MM.1S (cell line): ENCODE measurements around the gene NINJ2.

Experiments used
- DNase-seq: peaks from one replicate; pipeline ENCODE4 v3.0.0-alpha.2; 2015
- H2AFZ ChIP-seq: fragments of 300-600 bp; sonication (generic); 2 replicates; pipeline ENCODE4 v1.6.0; 2016; ENCODE audit warnings: antibody characterized with exemption, low read length
- H3F3A ChIP-seq: fragments of 300-600 bp; sonication (generic); 2 replicates; pipeline ENCODE4 v1.6.1; 2016; ENCODE audit warnings: mild to moderate bottlenecking, antibody characterized with exemption, low read length, moderate library complexity, mixed read lengths; ENCODE audit not compliant: insufficient read depth
- H3K27ac ChIP-seq: fragments of 300-600 bp; sonication (generic); 2 replicates; pipeline ENCODE4 v1.5.1; 2016; ENCODE audit warnings: mild to moderate bottlenecking, low read length
- H3K27me3 ChIP-seq: fragments of 300-600 bp; sonication (generic); replicated peaks from 2 replicates; pipeline ENCODE4 v1.6.0; 2016; ENCODE audit warnings: low read length; ENCODE audit not compliant: insufficient read depth
- H3K36me3 ChIP-seq: fragments of 300-600 bp; sonication (generic); replicated peaks from 2 replicates; pipeline ENCODE4 v1.6.1; 2016; ENCODE audit warnings: mild to moderate bottlenecking, low read length, mixed read lengths; ENCODE audit not compliant: insufficient read depth
- H3K4me1 ChIP-seq: fragments of 300-600 bp; sonication (generic); 2 replicates; pipeline ENCODE4 v1.6.1; 2016; ENCODE audit warnings: low read length, mixed read lengths
- H3K4me2 ChIP-seq: fragments of 300-600 bp; sonication (generic); 2 replicates; pipeline ENCODE4 v1.6.0; 2016; ENCODE audit warnings: low read depth, low read length
- H3K4me3 ChIP-seq: fragments of 300-600 bp; sonication (generic); 2 replicates; pipeline ENCODE4 v1.5.1; 2016; ENCODE audit warnings: low read length, mixed read lengths
- H3K79me2 ChIP-seq: fragments of 300-600 bp; sonication (generic); 2 replicates; pipeline ENCODE4 v1.6.1; 2016; ENCODE audit warnings: mixed run types, low read length, mixed read lengths
- H3K9ac ChIP-seq: fragments of 300-600 bp; sonication (generic); 2 replicates; pipeline ENCODE4 v1.6.1; 2016; ENCODE audit warnings: low read length, mixed read lengths
- H3K9me2 ChIP-seq: fragments of 300-600 bp; sonication (generic); replicated peaks from 2 replicates; pipeline ENCODE4 v1.6.1; 2016; ENCODE audit warnings: mild to moderate bottlenecking, low read length, mixed read lengths; ENCODE audit not compliant: insufficient read depth
- H3K9me3 ChIP-seq: fragments of 300-600 bp; sonication (generic); replicated peaks from 2 replicates; pipeline ENCODE4 v1.6.1; 2016; ENCODE audit warnings: mild to moderate bottlenecking, low read length, mixed read lengths; ENCODE audit not compliant: insufficient read depth
- H4K20me1 ChIP-seq: fragments of 300-600 bp; sonication (generic); 2 replicates; pipeline ENCODE4 v1.6.1; 2016; ENCODE audit warnings: mild to moderate bottlenecking, low read length, moderate library complexity, mixed read lengths; ENCODE audit not compliant: insufficient read depth
- CTCF ChIP-seq: fragments of 300-600 bp; sonication (generic); IDR thresholded peaks from 2 replicates; pipeline ENCODE4 v1.5.1; 2016; ENCODE audit warnings: antibody characterized with exemption, low read length, mixed read lengths
- EZH2 ChIP-seq: fragments of 300-600 bp; sonication (generic); optimal IDR thresholded peaks from 2 replicates; pipeline ENCODE3; 2017; ENCODE audit warnings: low read depth, mild to moderate bottlenecking, antibody characterized with exemption, low read length, mixed read lengths
- EZH2phosphoT487 ChIP-seq: fragments of 300-600 bp; sonication (generic); IDR thresholded peaks from 2 replicates; pipeline ENCODE4 v1.6.1; 2018; ENCODE audit warnings: antibody characterized with exemption, low read length

The NINJ2 gene

DNA sequence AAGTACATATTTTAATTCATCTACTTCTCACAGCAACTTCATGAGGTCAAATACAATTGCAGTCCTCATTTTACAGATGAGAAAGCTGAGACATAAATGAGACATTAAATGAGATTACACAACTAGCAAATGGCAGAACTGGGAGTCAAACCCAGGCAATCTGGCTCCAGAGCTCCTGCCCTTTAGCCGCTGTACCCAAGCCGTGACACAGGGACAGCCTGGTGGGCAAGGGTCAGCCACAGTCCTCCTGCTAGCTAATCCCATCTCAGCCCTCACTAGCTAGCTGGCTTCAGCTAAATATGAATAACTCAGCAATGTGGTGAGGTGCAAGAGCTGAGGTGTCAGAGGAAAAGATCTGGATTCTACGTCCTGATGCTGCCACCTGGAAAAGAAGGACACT is 54.8 kb downstream of the NINJ2 start:
- no peak overlapping the region for H3K4me3 ChIP-seq
- H3K36me3 ChIP-seq = no peaks in the 10 kb centered on the region
- no peak overlapping the region for H3K27ac ChIP-seq
- no peaks in the 10 kb centered on the region for H3K79me2 ChIP-seq
- H3K9ac ChIP-seq = no peak overlapping the region
- H3K9me3 ChIP-seq = no peaks in the 10 kb centered on the region
- H3K27me3 ChIP-seq = no peaks in the 10 kb centered on the region
- no peak for DNase-seq
- peaks cover 5% of the 10 kb centered on the region for H3K4me1 ChIP-seq
- H4K20me1 ChIP-seq = no peaks in the 10 kb centered on the region
- no peak overlapping the region for H3K4me2 ChIP-seq
- TF ChIP-seq CTCF = no peak
- no peak for TF ChIP-seq EZH2
- TF ChIP-seq EZH2phosphoT487 = no peak
- H3F3A ChIP-seq = no peaks in the 10 kb centered on the region
- no peak overlapping the region for H2AFZ ChIP-seq
- H3K9me2 ChIP-seq = no peaks in the 10 kb centered on the region

GRCh38 chr12:607541-608001 is 55.7 kb downstream of the NINJ2 start:
- H3F3A ChIP-seq = no peaks in the 10 kb centered on the region
- peaks cover 5% of the 10 kb centered on the region for H3K4me1 ChIP-seq
- H3K9me3 ChIP-seq = no peaks in the 10 kb centered on the region
- H3K9me2 ChIP-seq = no peaks in the 10 kb centered on the region
- H4K20me1 ChIP-seq = no peaks in the 10 kb centered on the region
- no peak overlapping the region for H3K9ac ChIP-seq
- H3K27ac ChIP-seq = no peak overlapping the region
- no peak overlapping the region for H3K4me2 ChIP-seq
- no peak for TF ChIP-seq EZH2
- no peak for TF ChIP-seq EZH2phosphoT487
- no peak for TF ChIP-seq CTCF
- no peak overlapping the region for H2AFZ ChIP-seq
- no peaks in the 10 kb centered on the region for H3K27me3 ChIP-seq
- H3K4me3 ChIP-seq = no peak overlapping the region
- no peaks in the 10 kb centered on the region for H3K36me3 ChIP-seq
- no peak for DNase-seq
- no peaks in the 10 kb centered on the region for H3K79me2 ChIP-seq

DNA sequence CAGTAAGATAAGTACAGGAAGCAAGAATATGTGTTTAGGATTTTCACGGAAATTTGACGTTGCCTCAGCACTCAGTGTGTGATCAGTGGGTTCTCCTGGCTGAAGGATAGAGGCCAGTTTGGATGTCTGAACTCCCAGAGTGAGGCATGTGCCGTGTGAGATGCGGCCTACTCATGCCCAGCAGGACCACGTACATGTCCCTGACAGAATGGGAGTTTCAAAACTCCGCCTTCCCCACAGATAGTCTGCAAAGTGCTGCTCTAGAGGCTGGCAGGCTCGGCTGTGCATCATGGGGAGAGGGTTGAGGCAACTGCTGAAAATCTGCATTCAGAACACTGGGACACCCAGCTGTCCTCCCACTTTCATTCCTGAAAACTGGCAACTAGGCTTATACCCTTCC is 58.3 kb downstream of the NINJ2 start:
- no peak overlapping the region for H3K4me3 ChIP-seq
- H4K20me1 ChIP-seq = no peaks in the 10 kb centered on the region
- peaks cover under 1% of the 10 kb centered on the region; the same call in 1 of the 2 replicates for H3K4me1 ChIP-seq
- no peak overlapping the region for H2AFZ ChIP-seq
- no peaks in the 10 kb centered on the region for H3F3A ChIP-seq
- no peak for DNase-seq
- TF ChIP-seq EZH2phosphoT487 = no peak
- no peak for TF ChIP-seq EZH2
- TF ChIP-seq CTCF = no peak
- no peaks in the 10 kb centered on the region for H3K79me2 ChIP-seq
- H3K9ac ChIP-seq = no peak overlapping the region
- no peak overlapping the region for H3K4me2 ChIP-seq
- no peaks in the 10 kb centered on the region for H3K9me2 ChIP-seq
- no peaks in the 10 kb centered on the region for H3K9me3 ChIP-seq
- H3K27ac ChIP-seq = no peak overlapping the region
- H3K27me3 ChIP-seq = no peaks in the 10 kb centered on the region
- no peaks in the 10 kb centered on the region for H3K36me3 ChIP-seq
